OCI-LY7 (cell line): ENCODE measurements around the gene PTGES3. TPM values are rescaled to one million over a fixed set of nuclear protein-coding genes. Genes with fewer than 3 reads are reported as not detected.

ENCODE experiments used
- BruUV-seq: library from RNA; stranded (reverse); fragments of 400-500 nt; replicated peaks from 2 replicates; lab custom pipeline; 2021; lab: Mats Ljungman, UMichigan
- CTCF ChIA-PET: fragments of 300-600 bp; sonication (Branson Sonifier 250); formaldehyde crosslinking; loops from one replicate; lab custom pipeline; 2022; ENCODE audit warnings: antibody characterized with exemption; ENCODE audit not compliant: unreplicated experiment; lab: Charles Lee
- POLR2A ChIA-PET: fragments of 300-600 bp; sonication (Branson Sonifier 250); formaldehyde crosslinking; loops from one replicate; lab custom pipeline; 2022; ENCODE audit warnings: antibody characterized with exemption; lab: Charles Lee
- DNase-seq: peaks from one replicate; pipeline ENCODE4 v3.0.0-alpha.2; 2015; ENCODE audit warnings: low spot score
- H2AFZ ChIP-seq: fragments of 200-600 bp; sonication (generic), shearing (Covaris generic); 2 replicates; pipeline ENCODE4 v1.6.1; 2014; ENCODE audit warnings: mild to moderate bottlenecking, antibody characterized with exemption, low read length, moderate library complexity
- H3K27ac ChIP-seq: fragments of 200-600 bp; sonication (generic); 2 replicates; pipeline ENCODE4 v1.5.1; 2014; ENCODE audit warnings: mixed run types, low read depth, mild to moderate bottlenecking, moderate library complexity, low read length, inconsistent platforms; ENCODE audit not compliant: poor library complexity, severe bottlenecking
- H3K36me3 ChIP-seq: fragments of 200-600 bp; sonication (generic); 2 replicates; pipeline ENCODE4 v1.6.1; 2014; ENCODE audit warnings: mild to moderate bottlenecking, antibody characterized with exemption, low read length, moderate library complexity, mixed read lengths; ENCODE audit not compliant: insufficient read depth
- H3K4me1 ChIP-seq: fragments of 200-600 bp; sonication (generic); 2 replicates; pipeline ENCODE4 v1.5.1; 2014; ENCODE audit warnings: mild to moderate bottlenecking, low read length; ENCODE audit not compliant: insufficient read depth, poor library complexity, severe bottlenecking
- H3K4me2 ChIP-seq: fragments of 200-600 bp; sonication (generic); 2 replicates; pipeline ENCODE4 v1.6.1; 2014; ENCODE audit warnings: mild to moderate bottlenecking, low read length
- H3K4me3 ChIP-seq: fragments of 200-600 bp; sonication (generic); 2 replicates; pipeline ENCODE4 v1.5.1; 2014; ENCODE audit warnings: mild to moderate bottlenecking, low read depth, low read length; ENCODE audit not compliant: poor library complexity, severe bottlenecking
- H3K79me2 ChIP-seq: fragments of 200-600 bp; sonication (generic); 2 replicates; pipeline ENCODE4 v1.6.1; 2016; ENCODE audit warnings: low read depth, mild to moderate bottlenecking, low read length, moderate library complexity, mixed read lengths; ENCODE audit not compliant: insufficient read depth
- H3K9me2 ChIP-seq: fragments of 200-600 bp; sonication (generic); 2 replicates; pipeline ENCODE4 v1.6.1; 2016; ENCODE audit warnings: mild to moderate bottlenecking, low read length, mixed read lengths; ENCODE audit not compliant: insufficient read depth
- H3K9me3 ChIP-seq: fragments of 200-600 bp; sonication (generic); 2 replicates; pipeline ENCODE4 v1.6.1; 2014; ENCODE audit warnings: mild to moderate bottlenecking, mixed run types, low read length, mixed read lengths
- H4K20me1 ChIP-seq: fragments of 200-600 bp; sonication (generic); 2 replicates; pipeline ENCODE4 v1.6.1; 2014; ENCODE audit warnings: mild to moderate bottlenecking, antibody characterized with exemption, low read length, moderate library complexity, mixed read lengths; ENCODE audit not compliant: insufficient read depth
- CTCF ChIP-seq: fragments of 200-600 bp; sonication (generic); conservative IDR thresholded peaks from 2 replicates; pipeline ENCODE4 v1.5.1; 2014; ENCODE audit warnings: mild to moderate bottlenecking, antibody characterized with exemption, low read length, moderate library complexity, mixed read lengths
- EZH2phosphoT487 ChIP-seq: fragments of 200-600 bp; sonication (generic); IDR thresholded peaks from 2 replicates; pipeline ENCODE4 v1.6.1; 2018; ENCODE audit warnings: low read depth, borderline replicate concordance, mild to moderate bottlenecking, mixed run types, antibody characterized with exemption, low read length, moderate library complexity, mixed read lengths
- intact Hi-C: fragments of 100-400 bp; cut with micrococcal nuclease; formaldehyde crosslinking; loops from one replicate; pipeline ENCODE4 v1.10.0; 2022; ENCODE audit not compliant: unreplicated experiment
- total RNA-seq, 2 experiments: library from RNA; depleted of rRNA in 1 of 2; stranded (reverse); fragments of >200 nt in 1 of 2; shearing (Covaris generic) in 1 of 2; gene quantifications; 2 replicates each; pipeline ENCODE4 v1.2.3, GENCODE V29; 2014 to 2022

PTGES3 gene
- total RNA-seq, 2 experiments from 2014 or later = 91.2 to 269 TPM

- no peak overlapping the region for H2AFZ ChIP-seq
- DNase-seq = no peak
- peaks cover 52% of the 10 kb centered on the region for H4K20me1 ChIP-seq
- H3K4me1 ChIP-seq = peaks cover 65% of the 10 kb centered on the region
- TF ChIP-seq CTCF (no peak), EZH2phosphoT487 (no peak)
- intact Hi-C loops = no loop called here
- no TSS peak for BruUV-seq
- H3K9me2 ChIP-seq = no peaks in the 10 kb centered on the region
- POLR2A ChIA-PET = interaction anchor here (0.5 to 1.5 kb wide), 3 partner anchors 33 to 365 kb away, joined by 4 to 7 read pairs (median 6); partner anchors contain the start of gene PTGES3
- peaks cover 83% of the 10 kb centered on the region for H3K36me3 ChIP-seq
- H3K4me3 ChIP-seq = peak overlapping the region; percentile 93
- peak overlapping the region; percentile 83 for H3K4me2 ChIP-seq
- no peaks in the 10 kb centered on the region for H3K9me3 ChIP-seq
- H3K27ac ChIP-seq = no peak overlapping the region
- CTCF ChIA-PET = no interaction called here
- peaks cover 77% of the 10 kb centered on the region for H3K79me2 ChIP-seq
Observed at GRCh38 chr12:56722832-56723231, 34.7 kb upstream of the PTGES3 start.

GRCh38 chr12:56721721-56722120 is 33.6 kb upstream of the PTGES3 start:
- no TSS peak for BruUV-seq
- H3K9me2 ChIP-seq = no peaks in the 10 kb centered on the region
- CTCF ChIA-PET = no interaction called here
- H2AFZ ChIP-seq = no peak overlapping the region
- no peaks in the 10 kb centered on the region for H3K9me3 ChIP-seq
- H3K27ac ChIP-seq = peak overlapping the region; percentile 28
- no peak for TF ChIP-seq CTCF
- H3K4me2 ChIP-seq = peak overlapping the region; percentile 83
- POLR2A ChIA-PET = interaction anchor here (0.6 to 1.5 kb wide), 2 partner anchors 32 to 34 kb away, joined by 4 to 7 read pairs; partner anchors contain the start of gene PTGES3
- H3K4me1 ChIP-seq = peaks cover 76% of the 10 kb centered on the region
- peak overlapping the region; percentile 93 for H3K4me3 ChIP-seq
- intact Hi-C loops = no loop called here
- H3K36me3 ChIP-seq = peaks cover 81% of the 10 kb centered on the region
- DNase-seq = no peak
- H3K79me2 ChIP-seq = peaks cover 86% of the 10 kb centered on the region
- peaks cover 54% of the 10 kb centered on the region for H4K20me1 ChIP-seq

GRCh38 chr12:56721216-56721615 is 33.1 kb upstream of the PTGES3 start:
- POLR2A ChIA-PET = interaction anchor here (0.7 kb wide), 1 partner anchor 21 kb away, joined by 3 read pairs; no protein-coding TSS in a partner anchor

More at GRCh38 chr12:56721216-56721615, 33.1 kb upstream of the PTGES3 start:
- H3K4me1 ChIP-seq = peaks cover 77% of the 10 kb centered on the region
- DNase-seq = no peak
- peaks cover 59% of the 10 kb centered on the region for H4K20me1 ChIP-seq
- H3K9me3 ChIP-seq = no peaks in the 10 kb centered on the region
- no TSS peak for BruUV-seq
- CTCF ChIA-PET = interaction anchor here (0.9 kb wide), 1 partner anchor 84 kb away, joined by 7 read pairs; no protein-coding TSS in a partner anchor
- peak overlapping the region; percentile 93 for H3K4me3 ChIP-seq
- peaks cover 84% of the 10 kb centered on the region for H3K36me3 ChIP-seq
- H3K9me2 ChIP-seq = no peaks in the 10 kb centered on the region
- intact Hi-C loops = no loop called here
- no peak for TF ChIP-seq EZH2phosphoT487
- TF ChIP-seq CTCF = no peak
- H3K27ac ChIP-seq = peak overlapping the region; percentile 28
- H3K79me2 ChIP-seq = peaks cover 91% of the 10 kb centered on the region
- H3K4me2 ChIP-seq = peak overlapping the region; percentile 83
- H2AFZ ChIP-seq = no peak overlapping the region
